ENCODE results near the gene AXIN1. TPM values are rescaled to one million over a fixed set of nuclear protein-coding genes. Genes with fewer than 3 reads are reported as not detected.

Gene AXIN1
- total and polyA plus RNA-seq, 2 donors (not counting 3 experiments of a cell fraction or from before 2014, with no cell fraction given): 8.3 to 21.9 TPM

DNA sequence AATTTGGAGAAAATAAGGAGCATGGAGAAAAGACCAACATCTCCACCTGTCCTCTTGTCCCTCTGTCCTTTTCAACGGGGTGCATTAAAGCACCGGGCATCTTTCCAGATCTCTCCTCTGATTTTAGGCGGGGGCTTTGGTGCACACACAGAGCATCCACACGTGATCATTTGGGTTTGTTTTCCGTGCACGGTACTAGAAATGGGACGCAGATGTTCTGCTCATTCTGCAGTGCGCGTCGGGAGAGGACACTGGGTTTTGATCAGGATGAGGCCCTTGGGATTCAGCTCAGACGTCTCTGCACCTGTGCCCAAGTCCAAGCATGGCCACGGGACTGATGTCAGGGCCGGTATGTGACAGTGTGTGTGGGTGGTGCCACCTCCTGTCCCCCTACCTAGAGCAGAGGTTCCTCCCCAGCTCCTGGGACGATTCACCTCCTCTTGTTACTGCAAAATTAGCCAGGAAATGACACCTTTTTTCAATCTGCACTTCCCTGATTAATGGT, 37.7 kb downstream of the AXIN1 start:
- no peaks in the 10 kb centered on the region for H3K9me3 ChIP-seq (replicated peaks; ENCODE audit: control insufficient read depth, insufficient read depth, low read length)
- no peak for FAIRE-seq
- H3K4me1 ChIP-seq (ENCODE audit: control insufficient read depth, extremely low read depth, insufficient read depth, low read length): no peaks in the 10 kb centered on the region
- no peak overlapping the region for H3K4me2 ChIP-seq (ENCODE audit: insufficient read depth, low read length)
- peaks cover 31% of the 10 kb centered on the region for H3K79me2 ChIP-seq (ENCODE audit: control insufficient read depth, insufficient read depth, low read length)
- no peak overlapping the region for H2AFZ ChIP-seq (ENCODE audit: low read depth, low read length)
- no peaks in the 10 kb centered on the region for H3K27me3 ChIP-seq (ENCODE audit: control insufficient read depth in 2 of 2, insufficient read depth in 2 of 2, low read length in 2 of 2)
- no peaks in the 10 kb centered on the region for H3K9me1 ChIP-seq (replicated peaks; ENCODE audit: control insufficient read depth, extremely low read depth, insufficient read depth, low read length)
- H3K27ac ChIP-seq (ENCODE audit: insufficient read depth, low read depth, low read length): no peak overlapping the region
- H3K36me3 ChIP-seq (ENCODE audit: control insufficient read depth in 2 of 2, extremely low read depth in 1 of 2, insufficient read depth in 2 of 2, low read length in 2 of 2): peaks cover 3 to 20% of the 10 kb centered on the region in 2 experiments
- no peak overlapping the region for H3K9ac ChIP-seq (replicated peaks; ENCODE audit: extremely low read depth, insufficient read depth, low read length)
- H4K20me1 ChIP-seq (replicated peaks; ENCODE audit: control insufficient read depth, extremely low read depth, insufficient read depth, low read length): no peaks in the 10 kb centered on the region
- no peak for DNase-seq (ENCODE audit: low read depth, low spot score)
- intact Hi-C loops (cut with micrococcal nuclease) (no loop called here), dilution Hi-C loops (cut with MboI; ENCODE audit: extremely low pct_ligation_motif_present, low sequenced_read_pairs) (no loop called here)
- no TSS peak for BruUV-seq (replicated peaks)
- CTCF ChIA-PET: no interaction called here
- POLR2A ChIA-PET: no interaction called here
- no peak for TF ChIP-seq POLR2A (IDR thresholded peaks at IDR 0.05; ENCODE audit: low read depth, low read length)
- TF ChIP-seq JUN (IDR thresholded peaks at IDR 0.05; ENCODE audit: borderline replicate concordance, insufficient read depth, insufficient read length, low read depth): no peak
- no peak for TF ChIP-seq GATA2 (IDR thresholded peaks at IDR 0.05; ENCODE audit: insufficient read depth, insufficient read length, low read depth, low read length)
- no peak for TF ChIP-seq EZH2 (IDR thresholded peaks at IDR 0.05; ENCODE audit: borderline replicate concordance, low read depth, low read length, severe bottlenecking)
- no peak for TF ChIP-seq MYC (IDR thresholded peaks at IDR 0.05; ENCODE audit: low read depth, low read length)
- no peak for TF ChIP-seq POLR2AphosphoS5 (IDR thresholded peaks at IDR 0.05; ENCODE audit: insufficient read depth, low read depth, low read length)
- TF ChIP-seq, protein P1, sequence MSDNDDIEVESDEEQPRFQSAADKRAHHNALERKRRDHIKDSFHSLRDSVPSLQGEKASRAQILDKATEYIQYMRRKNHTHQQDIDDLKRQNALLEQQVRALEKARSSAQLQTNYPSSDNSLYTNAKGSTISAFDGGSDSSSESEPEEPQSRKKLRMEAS (IDR thresholded peaks at IDR 0.05; ENCODE audit: insufficient read depth, insufficient read length): no peak
- TF ChIP-seq, protein P2, sequence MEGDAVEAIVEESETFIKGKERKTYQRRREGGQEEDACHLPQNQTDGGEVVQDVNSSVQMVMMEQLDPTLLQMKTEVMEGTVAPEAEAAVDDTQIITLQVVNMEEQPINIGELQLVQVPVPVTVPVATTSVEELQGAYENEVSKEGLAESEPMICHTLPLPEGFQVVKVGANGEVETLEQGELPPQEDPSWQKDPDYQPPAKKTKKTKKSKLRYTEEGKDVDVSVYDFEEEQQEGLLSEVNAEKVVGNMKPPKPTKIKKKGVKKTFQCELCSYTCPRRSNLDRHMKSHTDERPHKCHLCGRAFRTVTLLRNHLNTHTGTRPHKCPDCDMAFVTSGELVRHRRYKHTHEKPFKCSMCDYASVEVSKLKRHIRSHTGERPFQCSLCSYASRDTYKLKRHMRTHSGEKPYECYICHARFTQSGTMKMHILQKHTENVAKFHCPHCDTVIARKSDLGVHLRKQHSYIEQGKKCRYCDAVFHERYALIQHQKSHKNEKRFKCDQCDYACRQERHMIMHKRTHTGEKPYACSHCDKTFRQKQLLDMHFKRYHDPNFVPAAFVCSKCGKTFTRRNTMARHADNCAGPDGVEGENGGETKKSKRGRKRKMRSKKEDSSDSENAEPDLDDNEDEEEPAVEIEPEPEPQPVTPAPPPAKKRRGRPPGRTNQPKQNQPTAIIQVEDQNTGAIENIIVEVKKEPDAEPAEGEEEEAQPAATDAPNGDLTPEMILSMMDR (IDR thresholded peaks at IDR 0.05; ENCODE audit: extremely low read depth in 1 of 2, insufficient read depth in 1 of 2, low read depth in 1 of 2, low read length in 2 of 2): no peak
- no peak for TF ChIP-seq FOS (IDR thresholded peaks at IDR 0.05; ENCODE audit: borderline replicate concordance, insufficient read depth, low read length)
- no peak overlapping the region for H3K4me3 ChIP-seq (replicated peaks in 1 of 3; ENCODE audit: insufficient read depth in 1 of 3, low read depth in 1 of 3, low read length in 3 of 3)

Data from endothelial cell of umbilical vein (primary cell).